HG02943 (cell line): ENCODE measurements around the gene MEF2A.
"Not testable (repeated sequence)": the region's sequence is repeated elsewhere in the genome, so short reads cannot be mapped to it uniquely, and the experiment has no call there.

Experiments used
- ATAC-seq: cut with Tn5 transposase; IDR thresholded peaks from one replicate; pipeline ENCODE4 v1.9.1; 2021; ENCODE audit warnings: mild to moderate bottlenecking, low read depth, moderate library complexity; ENCODE audit not compliant: unreplicated experiment

MEF2A gene

GRCh38 chr15:99635794-99636193 is 70.0 kb downstream of the MEF2A start:
- no peak for ATAC-seq

GRCh38 chr15:99644913-99645542 is 79.2 kb downstream of the MEF2A start:
- no peak for ATAC-seq

GRCh38 chr15:99645543-99645935 is 79.8 kb downstream of the MEF2A start:
- ATAC-seq, result no peak

- ATAC-seq, result no peak
Observed at GRCh38 chr15:99645951-99646350, 80.2 kb downstream of the MEF2A start.

GRCh38 chr15:99651023-99651807 is 85.4 kb downstream of the MEF2A start:
- no peak for ATAC-seq

- no peak for ATAC-seq
Observed at GRCh38 chr15:99656205-99656604, 90.4 kb downstream of the MEF2A start.

- ATAC-seq, result no peak
Observed at GRCh38 chr15:99657996-99658395, 92.2 kb downstream of the MEF2A start.

GRCh38 chr15:99662903-99663302 is 97.1 kb downstream of the MEF2A start:
- ATAC-seq, result no peak

GRCh38 chr15:99666073-99666472 is 100.3 kb downstream of the MEF2A start:
- not testable (repeated sequence) for ATAC-seq

- ATAC-seq, result no peak
Observed at GRCh38 chr15:99668533-99669182, 102.9 kb downstream of the MEF2A start.

GRCh38 chr15:99669250-99669649 is 103.5 kb downstream of the MEF2A start:
- ATAC-seq, result no peak

- no peak for ATAC-seq
Observed at GRCh38 chr15:99671926-99672635, 106.3 kb downstream of the MEF2A start.

GRCh38 chr15:99673111-99673510 is 107.3 kb downstream of the MEF2A start:
- no peak for ATAC-seq

GRCh38 chr15:99674279-99674678 is 108.5 kb downstream of the MEF2A start:
- ATAC-seq, result no peak

GRCh38 chr15:99677540-99678134 is 111.9 kb downstream of the MEF2A start:
- no peak for ATAC-seq

GRCh38 chr15:99680276-99680675 is 114.5 kb downstream of the MEF2A start:
- no peak for ATAC-seq

GRCh38 chr15:99681990-99682389 is 116.2 kb downstream of the MEF2A start:
- ATAC-seq, result no peak

GRCh38 chr15:99682455-99682854 is 116.7 kb downstream of the MEF2A start:
- no peak for ATAC-seq

- ATAC-seq, result no peak
Observed at GRCh38 chr15:99683000-99683670, 117.4 kb downstream of the MEF2A start.

GRCh38 chr15:99686290-99686689 is 120.5 kb downstream of the MEF2A start:
- no peak for ATAC-seq
